Loucy (cell line): ENCODE results near the gene MC1R.

Experiments used
- H2AFZ ChIP-seq: fragments of 200-600 bp; sonication (generic); 2 replicates; pipeline ENCODE4 v1.6.0; 2016; ENCODE audit warnings: antibody characterized with exemption, mild to moderate bottlenecking, low read length, moderate library complexity
- H3F3A ChIP-seq: fragments of 200-600 bp; 2 replicates; pipeline ENCODE4 v1.6.0; 2016; ENCODE audit warnings: antibody characterized with exemption, low read depth, mild to moderate bottlenecking
- H3K27me3 ChIP-seq: fragments of 200-600 bp; sonication (generic); 2 replicates; pipeline ENCODE4 v1.6.1; 2014; ENCODE audit warnings: low read length, mild to moderate bottlenecking; ENCODE audit not compliant: insufficient read depth, poor library complexity, severe bottlenecking
- H3K36me3 ChIP-seq: fragments of 200-600 bp; sonication (generic); 2 replicates; pipeline ENCODE4 v1.6.1; 2016; ENCODE audit warnings: low read length; ENCODE audit not compliant: insufficient read depth
- H3K4me1 ChIP-seq: fragments of 200-600 bp; sonication (generic); 2 replicates; pipeline ENCODE4 v1.5.1; 2014; ENCODE audit warnings: low read length, mild to moderate bottlenecking; ENCODE audit not compliant: insufficient read depth, poor library complexity, severe bottlenecking
- H3K4me2 ChIP-seq: fragments of 200-600 bp; sonication (generic); 2 replicates; pipeline ENCODE4 v1.6.0; 2014; ENCODE audit warnings: antibody characterized with exemption, low read length, low read depth, mild to moderate bottlenecking; ENCODE audit not compliant: poor library complexity, severe bottlenecking
- H3K4me3 ChIP-seq: fragments of 200-600 bp; sonication (generic); 2 replicates; pipeline ENCODE4 v1.5.1; 2014; ENCODE audit warnings: low read length, mild to moderate bottlenecking, mixed read lengths; ENCODE audit not compliant: poor library complexity, severe bottlenecking
- H3K79me2 ChIP-seq: fragments of 200-600 bp; sonication (generic); 2 replicates; pipeline ENCODE4 v1.6.1; 2014; ENCODE audit warnings: low read length; ENCODE audit not compliant: insufficient read depth
- H3K9ac ChIP-seq: fragments of 200-600 bp; sonication (generic); 2 replicates; pipeline ENCODE4 v1.6.0; 2014; ENCODE audit warnings: mild to moderate bottlenecking, low read depth, low read length, moderate library complexity; ENCODE audit not compliant: poor library complexity, severe bottlenecking
- H3K9me2 ChIP-seq: fragments of 200-600 bp; sonication (generic); replicated peaks from 2 replicates; pipeline ENCODE4 v1.6.1; 2016; ENCODE audit warnings: low read depth, low read length, mixed read lengths
- H3K9me3 ChIP-seq: fragments of 200-600 bp; sonication (generic); 2 replicates; pipeline ENCODE4 v1.6.1; 2014; ENCODE audit warnings: mild to moderate bottlenecking, antibody characterized with exemption, low read length, low read depth; ENCODE audit not compliant: insufficient read depth
- H4K20me1 ChIP-seq: fragments of 200-600 bp; sonication (generic); 2 replicates; pipeline ENCODE4 v1.6.0; 2014; ENCODE audit warnings: antibody characterized with exemption, low read length, mild to moderate bottlenecking; ENCODE audit not compliant: insufficient read depth, poor library complexity, severe bottlenecking
- CTCF ChIP-seq: fragments of 200-600 bp; sonication (generic); conservative IDR thresholded peaks from 2 replicates; pipeline ENCODE4 v1.5.1; 2014; ENCODE audit warnings: mild to moderate bottlenecking, antibody characterized with exemption, low read length
- EZH2phosphoT487 ChIP-seq: fragments of 200-600 bp; IDR thresholded peaks from 2 replicates; pipeline ENCODE4 v1.6.1; 2018; ENCODE audit warnings: antibody characterized with exemption, mild to moderate bottlenecking, moderate library complexity, borderline replicate concordance

MC1R gene

GRCh38 chr16:89946515-89946914 is 27.9 kb downstream of the MC1R start:
- H3K36me3 ChIP-seq, result no peaks in the 10 kb centered on the region
- peaks cover 3% of the 10 kb centered on the region for H4K20me1 ChIP-seq
- H3K9ac ChIP-seq, result no peak overlapping the region
- H3K4me1 ChIP-seq, result no peaks in the 10 kb centered on the region
- H3K9me2 ChIP-seq, result no peaks in the 10 kb centered on the region
- H3K4me3 ChIP-seq, result no peak overlapping the region
- H3K27me3 ChIP-seq, result no peaks in the 10 kb centered on the region
- H3F3A ChIP-seq, result no peaks in the 10 kb centered on the region
- H3K9me3 ChIP-seq, result no peaks in the 10 kb centered on the region
- no peak for TF ChIP-seq EZH2phosphoT487
- TF ChIP-seq CTCF, result no peak
- no peak overlapping the region for H3K4me2 ChIP-seq
- H2AFZ ChIP-seq, result no peak overlapping the region
- no peaks in the 10 kb centered on the region for H3K79me2 ChIP-seq

- Histone ChIP-seq H3K79me2 (no peaks in the 10 kb centered on the region), H3K4me1 (no peaks in the 10 kb centered on the region), H3K9ac (peak overlapping the region; percentile 67), H3K27me3 (no peaks in the 10 kb centered on the region), H3K4me3 (peak overlapping the region; percentile 74), H3K4me2 (peak overlapping the region; percentile 71), H2AFZ (no peak overlapping the region), H3K9me3 (no peaks in the 10 kb centered on the region), H3K9me2 (no peaks in the 10 kb centered on the region), H3F3A (no peaks in the 10 kb centered on the region), H3K36me3 (no peaks in the 10 kb centered on the region), H4K20me1 (peaks cover 3% of the 10 kb centered on the region)
- TF ChIP-seq EZH2phosphoT487, result no peak
- TF ChIP-seq CTCF, result no peak
These were observed 30.6 kb downstream of the MC1R start for GRCh38 chr16:89949121-89949742.

- no peaks in the 10 kb centered on the region for H3K27me3 ChIP-seq
- no peaks in the 10 kb centered on the region for H3K9me2 ChIP-seq
- H3K4me2 ChIP-seq, result peak overlapping the region; percentile 71
- H3K9ac ChIP-seq, result peak overlapping the region; percentile 67
- TF ChIP-seq CTCF (no peak), EZH2phosphoT487 (no peak)
- no peaks in the 10 kb centered on the region for H3K4me1 ChIP-seq
- peak overlapping the region; percentile 74 for H3K4me3 ChIP-seq
- H2AFZ ChIP-seq, result no peak overlapping the region
- no peaks in the 10 kb centered on the region for H3K79me2 ChIP-seq
- no peaks in the 10 kb centered on the region for H3F3A ChIP-seq
- no peaks in the 10 kb centered on the region for H3K9me3 ChIP-seq
- H3K36me3 ChIP-seq, result no peaks in the 10 kb centered on the region
- H4K20me1 ChIP-seq, result peaks cover 3% of the 10 kb centered on the region
These were observed 31.1 kb downstream of the MC1R start for GRCh38 chr16:89949756-89950155.
